GM19193 (cell line): ENCODE measurements around the gene PTPRJ.

Experiments
- POLR2A ChIP-seq: IDR thresholded peaks from 4 replicates; pipeline ENCODE4 v1.6.1; 2011; ENCODE audit not compliant: insufficient read depth, insufficient read length; ENCODE audit errors: extremely low read depth

The PTPRJ gene

DNA sequence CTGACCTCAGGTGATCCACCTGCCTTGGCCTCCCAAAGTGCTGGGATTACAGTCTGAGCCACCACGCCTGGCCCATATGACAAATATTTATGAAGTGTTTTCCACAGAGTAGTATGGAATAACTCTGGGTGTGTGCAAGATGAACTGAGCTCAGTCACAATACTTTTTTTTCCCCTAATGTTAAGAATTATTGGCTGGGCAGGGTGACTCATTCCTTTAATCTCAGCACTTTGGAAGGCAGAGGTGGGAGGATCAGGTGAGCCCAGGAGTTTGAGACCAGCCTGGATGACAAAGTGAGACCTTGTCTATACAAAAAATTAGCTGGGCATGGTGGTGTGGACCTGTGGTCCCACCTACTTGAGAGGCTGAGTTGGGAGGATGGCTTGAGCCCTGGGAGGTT, 6.4 kb downstream of the PTPRJ start:
- TF ChIP-seq POLR2A: no peak

- no peak for TF ChIP-seq POLR2A
These were observed 7.0 kb downstream of the PTPRJ start for GRCh38 chr11:47987310-47987709.

DNA sequence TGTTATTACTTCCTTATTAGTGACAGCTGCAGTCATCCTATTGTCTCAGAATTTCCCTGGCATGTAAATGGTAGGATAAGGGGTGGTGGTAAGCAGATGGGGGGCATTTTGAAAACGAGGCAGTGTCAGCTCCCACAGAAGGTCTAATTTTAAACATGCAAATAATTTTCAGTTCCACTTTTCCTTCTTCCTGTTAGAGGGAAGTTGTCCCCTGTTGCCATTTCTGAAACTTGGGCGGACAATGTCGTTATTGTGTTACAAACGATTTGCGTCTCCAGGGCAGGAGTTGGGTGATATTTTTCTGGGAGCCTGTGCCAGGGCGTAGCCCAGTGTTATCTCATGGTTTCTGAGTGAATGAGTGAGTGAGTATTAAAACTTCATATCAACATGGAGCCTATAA, 7.4 kb downstream of the PTPRJ start:
- no peak for TF ChIP-seq POLR2A

GRCh38 chr11:47989779-47990178, 9.4 kb downstream of the PTPRJ start:
- TF ChIP-seq POLR2A: no peak

DNA sequence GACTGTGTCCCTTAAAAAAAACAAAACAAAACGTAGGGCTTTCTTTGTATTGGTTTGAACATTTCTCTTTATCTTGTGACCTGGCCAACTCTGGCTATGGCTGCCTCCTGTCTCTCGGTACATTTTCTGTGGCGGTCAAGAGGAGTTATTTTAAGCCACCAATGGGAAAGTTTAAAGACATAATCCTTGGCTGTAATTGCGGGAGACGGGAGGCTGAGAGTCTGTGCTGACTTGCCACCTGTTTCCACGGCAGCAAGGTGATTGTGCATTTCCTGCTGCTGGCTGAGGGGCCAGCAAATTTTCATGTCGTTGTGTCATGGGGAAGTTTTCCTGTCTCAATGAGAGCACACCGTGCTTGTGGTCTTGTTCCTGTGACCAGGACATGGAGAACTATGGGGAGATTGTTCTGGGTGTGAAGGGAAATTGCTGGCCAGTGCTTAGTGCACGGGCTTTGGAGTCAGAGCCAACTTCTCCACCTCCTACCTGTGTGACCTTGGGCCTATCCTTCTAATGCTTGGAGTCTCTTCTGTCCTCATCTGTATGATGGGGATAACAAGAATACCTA, 11.0 kb downstream of the PTPRJ start:
- no peak for TF ChIP-seq POLR2A

- TF ChIP-seq POLR2A: no peak
These were observed 11.5 kb downstream of the PTPRJ start for GRCh38 chr11:47991894-47992293.

DNA sequence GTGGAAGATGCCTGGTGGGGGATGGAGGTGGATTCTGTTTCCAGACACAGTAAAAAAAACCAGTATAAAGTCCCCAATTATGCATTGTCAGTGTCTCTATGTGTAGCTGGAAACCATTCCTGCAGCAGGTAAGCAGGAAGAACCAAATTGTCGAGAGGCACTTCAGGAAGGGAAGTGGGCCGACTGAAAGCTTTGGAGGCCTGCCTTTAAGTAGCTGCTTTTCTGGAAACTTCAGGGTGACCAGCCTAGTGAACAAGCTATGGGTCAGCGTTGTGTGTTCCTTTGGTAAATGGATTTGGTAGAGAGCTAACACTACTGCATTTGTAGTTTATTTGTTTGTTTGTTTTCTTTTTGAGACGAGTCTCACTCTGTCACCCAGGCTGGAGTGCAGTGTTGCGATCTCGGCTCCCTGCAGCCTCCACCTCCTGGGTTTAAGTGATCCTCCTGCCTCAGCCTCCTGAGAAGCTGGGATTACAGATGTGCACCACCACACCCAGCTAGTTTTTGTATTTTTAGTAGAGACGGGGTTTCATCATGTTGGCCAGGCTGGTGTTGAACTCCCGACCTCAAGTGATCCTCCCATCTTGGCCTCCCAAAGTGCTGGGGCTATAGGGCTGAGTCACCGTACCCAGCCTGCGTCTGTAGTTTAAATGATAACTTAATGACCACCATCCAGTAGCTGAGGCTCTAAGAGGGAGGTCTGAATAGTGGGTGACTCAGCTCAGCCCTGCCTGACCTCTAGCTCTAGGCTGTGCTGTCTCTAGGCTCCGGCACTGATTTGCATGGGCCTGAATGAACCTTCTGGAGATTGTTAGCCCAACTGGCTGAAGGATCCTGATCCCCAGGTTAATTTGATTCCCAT, 12.8 kb downstream of the PTPRJ start:
- no peak for TF ChIP-seq POLR2A

GRCh38 chr11:47994417-47994816, 14.1 kb downstream of the PTPRJ start:
- TF ChIP-seq POLR2A: no peak

- TF ChIP-seq POLR2A: no peak
These were observed 15.0 kb downstream of the PTPRJ start for GRCh38 chr11:47995360-47995769.

GRCh38 chr11:47997063-47998053, 17.0 kb downstream of the PTPRJ start:
- TF ChIP-seq POLR2A: no peak

- TF ChIP-seq POLR2A: no peak
These were observed 18.0 kb downstream of the PTPRJ start for GRCh38 chr11:47998345-47998732.

DNA sequence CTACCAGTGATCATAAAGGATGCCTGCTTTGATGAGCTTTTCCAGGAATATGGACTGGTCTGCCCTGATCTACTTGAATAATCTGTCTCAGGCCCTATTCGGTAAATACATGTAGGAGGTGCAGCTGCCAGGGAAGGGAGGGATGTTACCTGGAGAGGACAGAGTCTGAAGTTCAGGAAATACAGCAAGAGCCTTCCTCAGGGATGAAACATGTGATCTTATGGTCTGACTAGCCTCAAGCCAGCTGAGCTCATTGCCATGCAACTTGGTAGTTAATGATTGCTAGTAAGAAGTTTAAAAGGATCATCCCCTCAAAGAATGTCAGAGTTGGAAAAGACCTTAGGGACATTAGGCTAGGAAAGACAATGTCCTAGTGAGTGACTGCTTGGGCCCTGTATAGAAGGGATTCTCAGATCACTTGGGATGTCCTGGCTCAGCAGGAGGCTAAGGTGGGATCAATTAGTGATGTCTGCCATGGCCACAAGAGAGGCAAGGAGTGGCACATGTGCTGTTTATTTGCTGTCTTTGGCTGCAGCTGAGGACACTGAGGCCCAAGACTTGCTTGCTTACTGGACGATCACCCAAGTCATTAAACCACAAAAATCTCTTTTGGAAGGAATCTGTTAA, 18.5 kb downstream of the PTPRJ start:
- no peak for TF ChIP-seq POLR2A

GRCh38 chr11:48000432-48000831, 20.1 kb downstream of the PTPRJ start:
- TF ChIP-seq POLR2A: no peak

- peak; percentile 36 for TF ChIP-seq POLR2A
These were observed 21.2 kb downstream of the PTPRJ start for GRCh38 chr11:48001438-48002021.
